SK-N-SH treated with all-trans-retinoic acid at 6 μM for 48 hours (cell line): Measurements from ENCODE around the gene PVALEF.

Experiments used
- ATAC-seq: fragments of 200-7000 bp; cut with Tn5 transposase; 3 replicates; pipeline ENCODE4 v1.9.1; 2020; ENCODE audit warnings: mild to moderate bottlenecking, moderate library complexity
- ARNTL ChIP-seq: fragments of 450-650 bp; formaldehyde crosslinking; IDR thresholded peaks from 2 replicates; pipeline ENCODE4 v1.5.0; 2020; ENCODE audit warnings: low read depth, mild to moderate bottlenecking, moderate library complexity, borderline replicate concordance
- BACH2 ChIP-seq: fragments of 250-450 bp; sonication (Bioruptor Pico); IDR thresholded peaks from 2 replicates; pipeline ENCODE4 v1.9.0; 2021; ENCODE audit warnings: mild to moderate bottlenecking, borderline replicate concordance
- CREB5 ChIP-seq: fragments of 250-450 bp; sonication (Bioruptor Pico); IDR thresholded peaks from 2 replicates; pipeline ENCODE4 v1.5.1; 2020; ENCODE audit warnings: low read depth, mild to moderate bottlenecking, moderate library complexity
- CSRNP3 ChIP-seq: fragments of 250-450 bp; sonication (Bioruptor Pico); IDR thresholded peaks from 2 replicates; pipeline ENCODE4 v1.5.1; 2021; ENCODE audit warnings: mild to moderate bottlenecking, moderate library complexity
- ESRRG ChIP-seq: fragments of 250-450 bp; sonication (Bioruptor Pico); IDR thresholded peaks from 2 replicates; pipeline ENCODE4 v1.6.1; 2021; ENCODE audit warnings: mild to moderate bottlenecking
- ISL1 ChIP-seq: fragments of 250-450 bp; sonication (Bioruptor Pico); IDR thresholded peaks from 2 replicates; pipeline ENCODE4 v2.1.2; 2022; ENCODE audit warnings: mild to moderate bottlenecking, moderate library complexity
- OSR1 ChIP-seq: fragments of 250-450 bp; sonication (Bioruptor Pico); IDR thresholded peaks from 2 replicates; pipeline ENCODE4 v1.8.0; 2022; ENCODE audit warnings: moderate library complexity, mild to moderate bottlenecking, inconsistent platforms
- PATZ1 ChIP-seq: fragments of 250-450 bp; sonication (Bioruptor Pico); IDR thresholded peaks from 2 replicates; pipeline ENCODE4 v1.8.0; 2020; ENCODE audit warnings: mild to moderate bottlenecking, moderate library complexity, borderline replicate concordance
- POU6F1 ChIP-seq: fragments of 250-450 bp; sonication (Bioruptor Pico); IDR thresholded peaks from 2 replicates; pipeline ENCODE4 v1.8.0; 2021; ENCODE audit warnings: low read depth, mild to moderate bottlenecking, moderate library complexity, borderline replicate concordance
- PPARA ChIP-seq: fragments of 250-450 bp; sonication (Bioruptor Pico); IDR thresholded peaks from 2 replicates; pipeline ENCODE4 v1.5.0; 2020; ENCODE audit warnings: mild to moderate bottlenecking, borderline replicate concordance
- TCF4 ChIP-seq: fragments of 250-450 bp; sonication (Bioruptor Pico); IDR thresholded peaks from 2 replicates; pipeline ENCODE4 v1.8.0; 2021; ENCODE audit warnings: mild to moderate bottlenecking, moderate library complexity, borderline replicate concordance
- TOX ChIP-seq: fragments of 250-450 bp; sonication (Bioruptor Pico); IDR thresholded peaks from 2 replicates; pipeline ENCODE4 v1.8.0; 2021; ENCODE audit warnings: mild to moderate bottlenecking, moderate library complexity, borderline replicate concordance
- ZC3H10 ChIP-seq: fragments of 250-450 bp; sonication (Bioruptor Pico); IDR thresholded peaks from 2 replicates; pipeline ENCODE4 v1.5.1; 2021; ENCODE audit warnings: mild to moderate bottlenecking, moderate library complexity
- ZFP3 ChIP-seq: fragments of 250-450 bp; sonication (Bioruptor Pico); IDR thresholded peaks from 2 replicates; pipeline ENCODE4 v1.5.0; 2020; ENCODE audit warnings: mild to moderate bottlenecking, moderate library complexity
- ZFP30 ChIP-seq: fragments of 450-650 bp; formaldehyde crosslinking; IDR thresholded peaks from 2 replicates; pipeline ENCODE4 v1.5.0; 2022; ENCODE audit warnings: mild to moderate bottlenecking, moderate library complexity
- ZNF70 ChIP-seq: fragments of 450-650 bp; formaldehyde crosslinking; IDR thresholded peaks from 2 replicates; pipeline ENCODE4 v1.5.0; 2020; ENCODE audit warnings: mild to moderate bottlenecking, moderate library complexity
- ZNF8 ChIP-seq: fragments of 450-650 bp; formaldehyde crosslinking; IDR thresholded peaks from 2 replicates; pipeline ENCODE4 v1.5.0; 2020; ENCODE audit warnings: mild to moderate bottlenecking, moderate library complexity

The PVALEF gene

GRCh38 chr17:81194941-81195901 lies 29.9 kb downstream of the PVALEF start:
- no peak for ATAC-seq
- TF ChIP-seq TCF4 (CRISPR knock-in tag) (no peak), CSRNP3 (CRISPR knock-in tag) (no peak), BACH2 (CRISPR knock-in tag) (no peak), ZNF70 (CRISPR knock-in tag) (no peak), POU6F1 (no peak), OSR1 (CRISPR knock-in tag) (no peak), CREB5 (CRISPR knock-in tag) (no peak), ZFP3 (CRISPR knock-in tag) (no peak), ZC3H10 (no peak), PATZ1 (CRISPR knock-in tag) (no peak), ZFP30 (CRISPR knock-in tag) (no peak)

GRCh38 chr17:81195941-81196495 lies 30.7 kb downstream of the PVALEF start:
- TF ChIP-seq OSR1 (CRISPR knock-in tag) (no peak), ZNF8 (no peak), ZC3H10 (no peak), BACH2 (CRISPR knock-in tag) (no peak), ISL1 (no peak), ZFP3 (CRISPR knock-in tag) (no peak), PATZ1 (CRISPR knock-in tag) (no peak), CSRNP3 (CRISPR knock-in tag) (no peak), POU6F1 (no peak), TOX (CRISPR knock-in tag) (no peak), ARNTL (CRISPR knock-in tag) (no peak), ESRRG (CRISPR knock-in tag) (no peak), PPARA (no peak)
- no peak for ATAC-seq
